K562 (cell line): ENCODE measurements around the gene PI4KA. TPM values are rescaled to one million over a fixed set of nuclear protein-coding genes. Genes with fewer than 3 reads are reported as not detected.

ENCODE experiments used
- ATAC-seq: fragments of 200-7000 bp; cut with Tn5 transposase; 3 replicates; pipeline ENCODE4 v1.9.1; 2020; ENCODE audit warnings: moderate library complexity
- BruUV-seq: library from RNA; stranded (reverse); fragments of 400-500 nt; replicated peaks from 2 replicates; lab custom pipeline; 2021; lab: Mats Ljungman, UMichigan
- CTCF ChIA-PET: fragments of 300-600 bp; formaldehyde crosslinking; extraction: SDS; loops from one replicate; lab custom pipeline; 2021; ENCODE audit warnings: low intra/inter-chr PET ratio; lab: Yijun Ruan, JAX
- POLR2A ChIA-PET: fragments of 300-600, 350-650 bp; sonication (Branson Sonifier 250); formaldehyde crosslinking; extraction: SDS; loops from one replicate; lab custom pipeline; 2021; ENCODE audit warnings: antibody characterized with exemption, inconsistent platforms; lab: Yijun Ruan, JAX
- DNase-seq, 4 experiments: peaks; one replicate each; pipeline versions ENCODE4 v3.0.0 to v3.0.0-alpha.2; 2011 to 2018; ENCODE audit warnings: low spot score in 3 of 4, mixed read lengths in 3 of 4; ENCODE audit errors: extremely low read depth in 1 of 4
- FAIRE-seq: peaks from 2 replicates; lab custom pipeline; 2011; peaks lifted over from hg19 to GRCh38; lab: Jason Lieb, UNC
- H2AFZ ChIP-seq: 2 replicates; pipeline ENCODE4 v1.6.0; 2011; ENCODE audit warnings: low read depth, low read length, control low read depth, inconsistent platforms
- H3K27ac ChIP-seq: fragments of 200-600 bp; 3 replicates; pipeline ENCODE4 v1.8.0; 2011; ENCODE audit warnings: low read depth, mild to moderate bottlenecking, control low read depth, inconsistent platforms, low read length, moderate library complexity, mixed read lengths; ENCODE audit errors: extremely low read depth
- H3K27me3 ChIP-seq, 2 experiments: fragments of 300-600 bp in 1 of 2; 2 replicates in 1 of 2; 3 replicates in 1 of 2; pipeline versions ENCODE4 v1.6.0 to v1.8.0; 2011; ENCODE audit warnings: inconsistent platforms in 2 of 2, low read length in 2 of 2, mild to moderate bottlenecking in 1 of 2, mixed read lengths in 1 of 2, moderate library complexity in 1 of 2; ENCODE audit not compliant: control insufficient read depth in 2 of 2, insufficient read depth in 2 of 2
- H3K36me3 ChIP-seq: fragments of 300-600 bp; 3 replicates; pipeline ENCODE4 v1.8.0; 2011; ENCODE audit warnings: mild to moderate bottlenecking, low read length, inconsistent platforms; ENCODE audit not compliant: control insufficient read depth, insufficient read depth
- H3K4me1 ChIP-seq, 2 experiments: fragments of 200-600 bp in 1 of 2; replicated peaks in 1 of 2; 2 replicates in 1 of 2; 3 replicates in 1 of 2; pipeline versions ENCODE4 v1.5.1 to v1.8.0; 2011; ENCODE audit warnings: inconsistent platforms in 2 of 2, low read length in 2 of 2, mild to moderate bottlenecking in 1 of 2, mixed read lengths in 1 of 2, moderate library complexity in 1 of 2; ENCODE audit not compliant: control insufficient read depth in 2 of 2, insufficient read depth in 2 of 2
- H3K4me2 ChIP-seq: 2 replicates; pipeline ENCODE4 v1.6.1; 2011; ENCODE audit warnings: low read length, control low read depth, inconsistent platforms, mixed read lengths; ENCODE audit not compliant: insufficient read depth
- H3K4me3 ChIP-seq: fragments of 200-600 bp; sonication (generic), shearing (Covaris generic); 2 replicates; pipeline ENCODE4 v1.5.1; 2016; ENCODE audit warnings: control low read depth, inconsistent platforms
- H3K79me2 ChIP-seq: fragments of 200-600 bp; 3 replicates; pipeline ENCODE4 v1.8.0; 2011; ENCODE audit warnings: low read length, inconsistent platforms; ENCODE audit not compliant: control insufficient read depth, insufficient read depth
- H3K9ac ChIP-seq, 2 experiments: 2 replicates each; pipeline versions ENCODE4 v1.6.0 to v1.6.1; 2011; ENCODE audit warnings: low read depth in 2 of 2, low read length in 2 of 2, control low read depth in 1 of 2, inconsistent platforms in 1 of 2, mild to moderate bottlenecking in 1 of 2, mixed read lengths in 1 of 2; ENCODE audit not compliant: insufficient read depth in 1 of 2
- H3K9me1 ChIP-seq: one replicate; pipeline ENCODE4 v1.6.0; 2011; ENCODE audit warnings: inconsistent platforms, mild to moderate bottlenecking, low read length, moderate library complexity; ENCODE audit not compliant: control insufficient read depth, insufficient read depth
- H3K9me3 ChIP-seq: replicated peaks from 2 replicates; pipeline ENCODE4 v1.5.1; 2011; ENCODE audit warnings: low read depth, low read length, inconsistent platforms; ENCODE audit not compliant: control insufficient read depth, insufficient read depth
- H4K20me1 ChIP-seq: replicated peaks from 2 replicates; pipeline ENCODE4 v1.6.1; 2011; ENCODE audit warnings: low read length, inconsistent platforms, mixed read lengths; ENCODE audit not compliant: control insufficient read depth, insufficient read depth
- HDAC8 ChIP-seq: fragments of 450-650 bp; IDR thresholded peaks from 2 replicates; pipeline ENCODE4 v1.6.1; 2016; ENCODE audit warnings: mild to moderate bottlenecking, missing genetic modification characterization, moderate library complexity, missing compliant biosample characterization
- MAFK ChIP-seq: IDR thresholded peaks from 2 replicates; pipeline ENCODE4 v1.6.1; 2011; ENCODE audit warnings: low read length, improper control_type of control experiment
- RAD21 ChIP-seq, 2 experiments: fragments of 250-450 bp in 1 of 2; fragments of 450-650 bp in 1 of 2; sonication (Bioruptor Pico) in 1 of 2; formaldehyde crosslinking in 1 of 2; IDR thresholded peaks in 1 of 2; conservative IDR thresholded peaks in 1 of 2; 2 replicates each; pipeline versions ENCODE4 v1.4.0 to v1.8.0; 2020 to 2022; ENCODE audit warnings: mild to moderate bottlenecking in 2 of 2, moderate library complexity in 1 of 2
- ZNF561 ChIP-seq: fragments of 450-650 bp; formaldehyde crosslinking; conservative IDR thresholded peaks from 2 replicates; pipeline ENCODE4 v1.4.0; 2020; ENCODE audit warnings: mild to moderate bottlenecking, moderate library complexity
- WGBS: fragments of 100-300 bp; shearing (Covaris generic); methylation state at CpG from one replicate; pipeline ENCODE4 v1.1.6; 2016; ENCODE audit warnings: low coverage, mixed read lengths; ENCODE audit not compliant: insufficient coverage; ENCODE audit errors: missing lambda C conversion rate; 5-methylcytosine and 5-hydroxymethylcytosine counted together
- in situ Hi-C: fragments of 300-500 bp; cut with MboI; formaldehyde crosslinking; loops from 4 replicates; pipeline ENCODE4 v1.15.0; 2018; ENCODE audit warnings: inconsistent platforms, mixed read lengths
- intact Hi-C: fragments of 100-400 bp; cut with micrococcal nuclease; formaldehyde crosslinking; loops from 2 replicates; pipeline ENCODE4 v1.14.2; 2022
- polyA plus RNA-seq, 8 experiments: library from polyadenylated mRNA; depleted of rRNA in 4 of 8; stranded (reverse) in 5 of 8; unstranded in 3 of 8; fragments of >200 nt; fragmentation: Nextera tagmentation in 2 of 8; fragmentation: Illumina TruSeq in 1 of 8; extraction: Ambion mirVana in 2 of 8; extraction: Trizol in 1 of 8; gene quantifications; 2 replicates each; pipeline versions ENCODE4 v1.2.1 to v1.2.3, GENCODE V29; 2011 to 2014; ENCODE audit warnings: inconsistent platforms in 1 of 8, missing spikeins in 1 of 8
- total RNA-seq, 7 experiments: library from RNA; depleted of rRNA in 6 of 7; stranded (reverse); fragments of >200 nt in 6 of 7; fragmentation: Illumina TruSeq in 2 of 7; extraction: Trizol in 2 of 7; gene quantifications; 2 replicates each; pipeline versions ENCODE4 v1.2.1 to v1.2.3, GENCODE V29; 2011 to 2021; ENCODE audit warnings: low replicate concordance in 1 of 7
- TF ChIP-seq, protein P1 (sequence below): sonication (generic); formaldehyde crosslinking; IDR thresholded peaks from 2 replicates; pipeline ENCODE4 v1.8.0; 2023; ENCODE audit warnings: missing genetic modification reagents, mild to moderate bottlenecking, borderline replicate concordance

The PI4KA gene
- total and polyA plus RNA-seq, 9 of the 15 experiments (the other 6 are each of a cell fraction or from before 2014, with no cell fraction given) = 7.3 to 187 (median 84.7) TPM

DNA sequence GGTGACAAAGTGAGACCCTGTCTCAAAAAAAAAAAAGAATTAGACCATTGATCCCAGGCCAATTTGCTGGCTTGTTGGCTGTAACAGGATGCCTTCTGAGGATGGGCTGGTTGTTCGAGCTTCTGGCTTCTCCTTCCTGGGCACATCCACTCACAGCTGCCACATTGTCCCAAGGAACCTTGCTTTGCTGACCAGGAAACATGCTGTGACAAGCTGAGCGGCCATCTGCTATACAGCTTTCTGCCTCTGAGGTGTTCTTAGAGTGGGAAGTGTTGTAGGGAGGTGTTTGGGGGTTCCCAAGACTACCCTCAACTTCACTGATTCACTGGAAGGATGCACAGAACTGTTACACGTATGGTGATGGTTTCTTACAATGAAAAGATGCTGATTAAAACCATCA lies 6.7 kb upstream of the PI4KA start:
- H3K9ac ChIP-seq = peak overlapping the region; percentile 52 to 85; a peak in 1 of 4 replicates
- no TSS peak for BruUV-seq
- no peaks in the 10 kb centered on the region for H3K27me3 ChIP-seq
- 75% methylated on average over 3 of the region's 3 CpGs for WGBS
- peaks cover 68% of the 10 kb centered on the region for H3K79me2 ChIP-seq
- H4K20me1 ChIP-seq = 0 out of 2 replicates have a peak, but pooled peaks cover 5% of the 10 kb centered on the region
- no peak overlapping the region for H2AFZ ChIP-seq
- peaks cover 66% of the 10 kb centered on the region for H3K36me3 ChIP-seq
- peak overlapping the region; percentile 74 for H3K27ac ChIP-seq
- peaks cover 15% of the 10 kb centered on the region for H3K9me1 ChIP-seq
- DNase-seq = peak in 1 of 4 experiments; percentile 41
- TF ChIP-seq, protein P1, sequence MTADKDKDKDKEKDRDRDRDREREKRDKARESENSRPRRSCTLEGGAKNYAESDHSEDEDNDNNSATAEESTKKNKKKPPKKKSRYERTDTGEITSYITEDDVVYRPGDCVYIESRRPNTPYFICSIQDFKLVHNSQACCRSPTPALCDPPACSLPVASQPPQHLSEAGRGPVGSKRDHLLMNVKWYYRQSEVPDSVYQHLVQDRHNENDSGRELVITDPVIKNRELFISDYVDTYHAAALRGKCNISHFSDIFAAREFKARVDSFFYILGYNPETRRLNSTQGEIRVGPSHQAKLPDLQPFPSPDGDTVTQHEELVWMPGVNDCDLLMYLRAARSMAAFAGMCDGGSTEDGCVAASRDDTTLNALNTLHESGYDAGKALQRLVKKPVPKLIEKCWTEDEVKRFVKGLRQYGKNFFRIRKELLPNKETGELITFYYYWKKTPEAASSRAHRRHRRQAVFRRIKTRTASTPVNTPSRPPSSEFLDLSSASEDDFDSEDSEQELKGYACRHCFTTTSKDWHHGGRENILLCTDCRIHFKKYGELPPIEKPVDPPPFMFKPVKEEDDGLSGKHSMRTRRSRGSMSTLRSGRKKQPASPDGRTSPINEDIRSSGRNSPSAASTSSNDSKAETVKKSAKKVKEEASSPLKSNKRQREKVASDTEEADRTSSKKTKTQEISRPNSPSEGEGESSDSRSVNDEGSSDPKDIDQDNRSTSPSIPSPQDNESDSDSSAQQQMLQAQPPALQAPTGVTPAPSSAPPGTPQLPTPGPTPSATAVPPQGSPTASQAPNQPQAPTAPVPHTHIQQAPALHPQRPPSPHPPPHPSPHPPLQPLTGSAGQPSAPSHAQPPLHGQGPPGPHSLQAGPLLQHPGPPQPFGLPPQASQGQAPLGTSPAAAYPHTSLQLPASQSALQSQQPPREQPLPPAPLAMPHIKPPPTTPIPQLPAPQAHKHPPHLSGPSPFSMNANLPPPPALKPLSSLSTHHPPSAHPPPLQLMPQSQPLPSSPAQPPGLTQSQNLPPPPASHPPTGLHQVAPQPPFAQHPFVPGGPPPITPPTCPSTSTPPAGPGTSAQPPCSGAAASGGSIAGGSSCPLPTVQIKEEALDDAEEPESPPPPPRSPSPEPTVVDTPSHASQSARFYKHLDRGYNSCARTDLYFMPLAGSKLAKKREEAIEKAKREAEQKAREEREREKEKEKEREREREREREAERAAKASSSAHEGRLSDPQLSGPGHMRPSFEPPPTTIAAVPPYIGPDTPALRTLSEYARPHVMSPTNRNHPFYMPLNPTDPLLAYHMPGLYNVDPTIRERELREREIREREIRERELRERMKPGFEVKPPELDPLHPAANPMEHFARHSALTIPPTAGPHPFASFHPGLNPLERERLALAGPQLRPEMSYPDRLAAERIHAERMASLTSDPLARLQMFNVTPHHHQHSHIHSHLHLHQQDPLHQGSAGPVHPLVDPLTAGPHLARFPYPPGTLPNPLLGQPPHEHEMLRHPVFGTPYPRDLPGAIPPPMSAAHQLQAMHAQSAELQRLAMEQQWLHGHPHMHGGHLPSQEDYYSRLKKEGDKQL (CRISPR knock-in tag) = no peak
- TF ChIP-seq MAFK = peak; percentile 2; the same call in 1 of the 2 replicates
- TF ChIP-seq RAD21 (CRISPR knock-in tag; conservative IDR thresholded peaks at IDR 0.05 in 1 of 2, IDR thresholded peaks at IDR 0.05 in 1 of 2) = no peak
- TF ChIP-seq HDAC8 = 0 out of 2 replicates have a peak, but pooled peaks have one; percentile 30
- no peak for TF ChIP-seq ZNF561 (CRISPR knock-in tag)
- TF ChIP-seq, all 486 proteins: peak for 2
- ChIA-PET CTCF (no interaction called here), POLR2A (interaction anchor here (0.6 to 11.8 kb wide), 20 partner anchors 7 to 896 kb away, joined by 3 to 172 read pairs (median 4); partner anchors contain the start of genes PI4KA and SNAP29)
- ATAC-seq (no peak), FAIRE-seq (no peak)
- in situ Hi-C loops (no loop called here), intact Hi-C loops (loop anchor here (5.0 kb wide), 1 partner anchor 97 kb away; no protein-coding TSS in a partner anchor)
- Histone ChIP-seq H3K4me3 (no peak overlapping the region), H3K4me2 (peak overlapping the region; percentile 82; the same call in 1 of the 2 replicates), H3K4me1 (peaks cover 64 to 69% of the 10 kb centered on the region in 2 experiments), H3K9me3 (no peaks in the 10 kb centered on the region)
